ENCODE results near the gene ATP8B3.

The ATP8B3 gene

GRCh38 chr19:1789261-1790041 is 22.6 kb downstream of the ATP8B3 start:
- no peak for DNase-seq (ENCODE audit: low read depth in 2 of 2)
- TF ChIP-seq CTCF (IDR thresholded peaks at IDR 0.05; ENCODE audit: low read depth, low read length): no peak
- H3K4me3 ChIP-seq (replicated peaks in 1 of 2; ENCODE audit: low read depth in 2 of 2, low read length in 2 of 2): no peak overlapping the region

- H3K4me3 ChIP-seq (replicated peaks in 1 of 2; ENCODE audit: low read depth in 2 of 2, low read length in 2 of 2): no peak overlapping the region
- DNase-seq (ENCODE audit: low read depth in 2 of 2): no peak
- TF ChIP-seq CTCF (IDR thresholded peaks at IDR 0.05; ENCODE audit: low read depth, low read length): no peak
Measured at GRCh38 chr19:1787116-1787515, 25.0 kb downstream of the ATP8B3 start.

GRCh38 chr19:1786668-1787067 is 25.4 kb downstream of the ATP8B3 start:
- TF ChIP-seq CTCF (IDR thresholded peaks at IDR 0.05; ENCODE audit: low read depth, low read length): no peak
- H3K4me3 ChIP-seq (replicated peaks in 1 of 2; ENCODE audit: low read depth in 2 of 2, low read length in 2 of 2): no peak overlapping the region
- DNase-seq (ENCODE audit: low read depth in 2 of 2): no peak

- no peak overlapping the region for H3K4me3 ChIP-seq (replicated peaks in 1 of 2; ENCODE audit: low read depth in 2 of 2, low read length in 2 of 2)
- TF ChIP-seq CTCF (IDR thresholded peaks at IDR 0.05; ENCODE audit: low read depth, low read length): no peak
- DNase-seq (ENCODE audit: low read depth in 2 of 2): no peak
Measured at GRCh38 chr19:1785310-1785709, 26.8 kb downstream of the ATP8B3 start.

- no peak for DNase-seq (ENCODE audit: low read depth in 2 of 2)
- H3K4me3 ChIP-seq (replicated peaks in 1 of 2; ENCODE audit: low read depth in 2 of 2, low read length in 2 of 2): no peak overlapping the region
- no peak for TF ChIP-seq CTCF (IDR thresholded peaks at IDR 0.05; ENCODE audit: low read depth, low read length)
Measured at GRCh38 chr19:1783874-1784273, 28.2 kb downstream of the ATP8B3 start.

GRCh38 chr19:1783354-1783753 is 28.7 kb downstream of the ATP8B3 start:
- H3K4me3 ChIP-seq (replicated peaks in 1 of 2; ENCODE audit: low read depth in 2 of 2, low read length in 2 of 2): no peak overlapping the region
- TF ChIP-seq CTCF (IDR thresholded peaks at IDR 0.05; ENCODE audit: low read depth, low read length): no peak
- DNase-seq (ENCODE audit: low read depth in 2 of 2): no peak

GRCh38 chr19:1782521-1782920 is 29.6 kb downstream of the ATP8B3 start:
- no peak overlapping the region for H3K4me3 ChIP-seq (replicated peaks in 1 of 2; ENCODE audit: low read depth in 2 of 2, low read length in 2 of 2)
- TF ChIP-seq CTCF (IDR thresholded peaks at IDR 0.05; ENCODE audit: low read depth, low read length): no peak
- no peak for DNase-seq (ENCODE audit: low read depth in 2 of 2)
